ENCODE data around the gene TARS1.

TARS1 gene

GRCh38 chr5:33409435-33410170, 31.2 kb upstream of the TARS1 start:
- no peak overlapping the region for H3K27ac ChIP-seq
- TF ChIP-seq ZFX (IDR thresholded peaks at IDR 0.05; ENCODE audit: borderline replicate concordance) (no peak), CTCF (IDR thresholded peaks at IDR 0.05) (no peak)

- TF ChIP-seq ZFX (IDR thresholded peaks at IDR 0.05; ENCODE audit: borderline replicate concordance) (no peak), CTCF (IDR thresholded peaks at IDR 0.05) (no peak)
- no peak overlapping the region for H3K27ac ChIP-seq
These were observed 30.5 kb upstream of the TARS1 start for GRCh38 chr5:33410221-33410620.

GRCh38 chr5:33411498-33411897, 29.3 kb upstream of the TARS1 start:
- TF ChIP-seq ZFX (IDR thresholded peaks at IDR 0.05; ENCODE audit: borderline replicate concordance) = no peak
- no peak for TF ChIP-seq CTCF (IDR thresholded peaks at IDR 0.05)
- H3K27ac ChIP-seq = no peak overlapping the region

GRCh38 chr5:33415811-33416354, 24.9 kb upstream of the TARS1 start:
- H3K27ac ChIP-seq = no peak overlapping the region
- no peak for TF ChIP-seq CTCF (IDR thresholded peaks at IDR 0.05)
- TF ChIP-seq ZFX (IDR thresholded peaks at IDR 0.05; ENCODE audit: borderline replicate concordance) = no peak

GRCh38 chr5:33417632-33418031, 23.1 kb upstream of the TARS1 start:
- no peak for TF ChIP-seq CTCF (IDR thresholded peaks at IDR 0.05)
- TF ChIP-seq ZFX (IDR thresholded peaks at IDR 0.05; ENCODE audit: borderline replicate concordance) = no peak
- no peak overlapping the region for H3K27ac ChIP-seq

- H3K27ac ChIP-seq = no peak overlapping the region
- TF ChIP-seq ZFX (IDR thresholded peaks at IDR 0.05; ENCODE audit: borderline replicate concordance) = no peak
These were observed 19.8 kb upstream of the TARS1 start for GRCh38 chr5:33420946-33421345.

- H3K27ac ChIP-seq = no peak overlapping the region
- TF ChIP-seq ZFX (IDR thresholded peaks at IDR 0.05; ENCODE audit: borderline replicate concordance) (no peak), CTCF (IDR thresholded peaks at IDR 0.05) (no peak)
These were observed 18.6 kb upstream of the TARS1 start for GRCh38 chr5:33422191-33422590.

Data from 22Rv1 (cell line).